Testis (tissue), 3 donors: ENCODE measurements around the gene ADRA1B. TPM values are rescaled to one million over a fixed set of nuclear protein-coding genes. Genes with fewer than 3 reads are reported as not detected.

Experiments used
- DNase-seq: peaks from one replicate; pipeline ENCODE4 v3.0.0-alpha.2; 2019
- H3K27ac ChIP-seq, 2 donors: fragments of 200-600 bp; sonication (generic); one replicate each; pipeline ENCODE4 v1.5.1; 2019
- H3K27me3 ChIP-seq: fragments of 200-600 bp; sonication (generic); one replicate; pipeline ENCODE4 v1.5.1; 2019
- H3K36me3 ChIP-seq: fragments of 200-600 bp; sonication (generic); one replicate; pipeline ENCODE4 v1.5.1; 2017; ENCODE audit warnings: low read depth; ENCODE audit errors: missing control alignments
- H3K4me1 ChIP-seq: fragments of 200-600 bp; sonication (generic); one replicate; pipeline ENCODE4 v1.5.1; 2019
- H3K4me3 ChIP-seq, 2 donors: fragments of 200-600 bp; sonication (generic); one replicate each; pipeline ENCODE4 v1.5.1; 2017 to 2019
- H3K9me3 ChIP-seq: fragments of 200-600 bp; sonication (generic); one replicate; pipeline ENCODE4 v1.5.1; 2017
- POLR2A ChIP-seq: fragments of 450-650 bp; IDR thresholded peaks from one replicate; pipeline ENCODE4 v1.6.1; 2017; ENCODE audit warnings: antibody characterized with exemption, mild to moderate bottlenecking, moderate library complexity
- WGBS, 2 donors: methylation state at CpG; one replicate each; pipeline ENCODE4 v1.1.5; 2018; 5-methylcytosine and 5-hydroxymethylcytosine counted together
- intact Hi-C: fragments of 100-400 bp; cut with DNase I; formaldehyde crosslinking; loops from one replicate; pipeline ENCODE4 v1.15.1; 2023; ENCODE audit warnings: low total_unique reads
- polyA plus RNA-seq: library from polyadenylated mRNA; stranded (reverse); fragments of 350-450 nt; fragmentation: Illumina TruSeq; extraction: RNeasy Lipid Tissue Mini Kit (QIAGEN cat#74804); gene quantifications from one replicate; pipeline ENCODE4 v1.2.3, GENCODE V29; 2014; ENCODE audit warnings: low read depth, low replicate concordance; ENCODE audit not compliant: insufficient read depth
- total RNA-seq, 2 donors: library from RNA; depleted of rRNA; stranded (reverse); fragments of >200 nt; gene quantifications; one replicate each; pipeline ENCODE4 v1.2.3, GENCODE V29; 2016
- TF ChIP-seq, protein P1 (sequence below), 3 experiments: fragments of 450-650 bp in 2 of 3; fragments of 200-600 bp in 1 of 3; sonication (generic) in 1 of 3; IDR thresholded peaks; one replicate each; pipeline ENCODE4 v1.5.1; 2016 to 2019; ENCODE audit warnings: antibody characterized with exemption in 3 of 3, mild to moderate bottlenecking in 2 of 3, moderate library complexity in 1 of 3

ADRA1B gene
- total and polyA plus RNA-seq, 3 donors from 2014 or later: 0.93 to 1.2 (median 1.1) TPM

- H3K4me1 ChIP-seq: peaks cover 4% of the 10 kb centered on the region
- no peak for DNase-seq
- TF ChIP-seq POLR2A: no peak
- TF ChIP-seq, protein P1, sequence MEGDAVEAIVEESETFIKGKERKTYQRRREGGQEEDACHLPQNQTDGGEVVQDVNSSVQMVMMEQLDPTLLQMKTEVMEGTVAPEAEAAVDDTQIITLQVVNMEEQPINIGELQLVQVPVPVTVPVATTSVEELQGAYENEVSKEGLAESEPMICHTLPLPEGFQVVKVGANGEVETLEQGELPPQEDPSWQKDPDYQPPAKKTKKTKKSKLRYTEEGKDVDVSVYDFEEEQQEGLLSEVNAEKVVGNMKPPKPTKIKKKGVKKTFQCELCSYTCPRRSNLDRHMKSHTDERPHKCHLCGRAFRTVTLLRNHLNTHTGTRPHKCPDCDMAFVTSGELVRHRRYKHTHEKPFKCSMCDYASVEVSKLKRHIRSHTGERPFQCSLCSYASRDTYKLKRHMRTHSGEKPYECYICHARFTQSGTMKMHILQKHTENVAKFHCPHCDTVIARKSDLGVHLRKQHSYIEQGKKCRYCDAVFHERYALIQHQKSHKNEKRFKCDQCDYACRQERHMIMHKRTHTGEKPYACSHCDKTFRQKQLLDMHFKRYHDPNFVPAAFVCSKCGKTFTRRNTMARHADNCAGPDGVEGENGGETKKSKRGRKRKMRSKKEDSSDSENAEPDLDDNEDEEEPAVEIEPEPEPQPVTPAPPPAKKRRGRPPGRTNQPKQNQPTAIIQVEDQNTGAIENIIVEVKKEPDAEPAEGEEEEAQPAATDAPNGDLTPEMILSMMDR (IDR thresholded peaks at IDR 0.05): no peak
- H3K36me3 ChIP-seq: no peaks in the 10 kb centered on the region
- no peaks in the 10 kb centered on the region for H3K9me3 ChIP-seq
- 90% methylated on average over 1 of the region's 1 CpG for WGBS, 2 donors
- intact Hi-C loops: no loop called here
- H3K4me3 ChIP-seq: no peak overlapping the region
- H3K27me3 ChIP-seq: no peaks in the 10 kb centered on the region
- H3K27ac ChIP-seq: no peak overlapping the region
These were observed 13.2 kb upstream of the ADRA1B start for GRCh38 chr5:159903131-159903530.

- Histone ChIP-seq H3K4me3 (no peak overlapping the region), H3K27ac (no peak overlapping the region), H3K9me3 (no peaks in the 10 kb centered on the region), H3K27me3 (no peaks in the 10 kb centered on the region), H3K4me1 (peaks cover 4% of the 10 kb centered on the region), H3K36me3 (no peaks in the 10 kb centered on the region)
- 54% methylated on average over 1 of the region's 1 CpG for WGBS, 2 donors
- DNase-seq: no peak
- intact Hi-C loops: no loop called here
- TF ChIP-seq POLR2A: no peak
- TF ChIP-seq, protein P1 (IDR thresholded peaks at IDR 0.05): no peak
These were observed 11.4 kb upstream of the ADRA1B start for GRCh38 chr5:159904874-159905273.

GRCh38 chr5:159905496-159905895, 10.8 kb upstream of the ADRA1B start:
- peaks cover 4% of the 10 kb centered on the region for H3K4me1 ChIP-seq
- intact Hi-C loops: no loop called here
- no peaks in the 10 kb centered on the region for H3K9me3 ChIP-seq
- no peak for DNase-seq
- H3K4me3 ChIP-seq: no peak overlapping the region
- TF ChIP-seq POLR2A: no peak
- TF ChIP-seq, protein P1 (IDR thresholded peaks at IDR 0.05): no peak
- H3K36me3 ChIP-seq: no peaks in the 10 kb centered on the region
- H3K27me3 ChIP-seq: no peaks in the 10 kb centered on the region
- no peak overlapping the region for H3K27ac ChIP-seq

GRCh38 chr5:159906463-159906862, 9.8 kb upstream of the ADRA1B start:
- TF ChIP-seq POLR2A: no peak
- TF ChIP-seq, protein P1 (IDR thresholded peaks at IDR 0.05): no peak
- no peaks in the 10 kb centered on the region for H3K36me3 ChIP-seq

DNA sequence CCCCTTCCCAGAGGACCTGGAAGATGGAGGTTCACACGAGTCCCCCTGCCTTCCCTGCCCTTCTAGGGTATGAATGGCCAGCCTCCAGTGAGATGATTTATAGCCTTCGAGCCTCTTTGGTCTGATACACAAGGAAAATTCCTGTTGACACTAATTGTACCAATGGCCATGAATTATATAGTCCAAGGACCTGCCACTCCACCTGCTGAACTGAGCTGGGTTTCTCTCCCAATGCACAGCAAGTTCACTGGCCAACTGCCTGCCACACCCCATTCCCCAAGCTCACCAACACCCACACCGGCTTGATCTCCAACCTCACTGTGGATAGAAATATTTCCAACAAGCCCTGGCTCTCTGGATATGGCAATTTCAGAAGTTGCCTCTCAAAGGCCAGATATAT, 9.3 kb upstream of the ADRA1B start:
- no peak for DNase-seq
- H3K27ac ChIP-seq: no peak overlapping the region
- no peak overlapping the region for H3K4me3 ChIP-seq
- 79 to 81% methylated on average over 3 of the region's 3 CpGs for WGBS, 2 donors
- no peaks in the 10 kb centered on the region for H3K9me3 ChIP-seq
- TF ChIP-seq, protein P1 (IDR thresholded peaks at IDR 0.05): no peak
- TF ChIP-seq POLR2A: no peak
- intact Hi-C loops: no loop called here
- H3K4me1 ChIP-seq: peaks cover 4% of the 10 kb centered on the region
- no peaks in the 10 kb centered on the region for H3K36me3 ChIP-seq
- no peaks in the 10 kb centered on the region for H3K27me3 ChIP-seq

More at GRCh38 chr5:159906463-159906862, 9.8 kb upstream of the ADRA1B start:
- H3K4me3 ChIP-seq: no peak overlapping the region
- no peaks in the 10 kb centered on the region for H3K9me3 ChIP-seq
- 92 to 95% methylated on average over 2 of the region's 2 CpGs for WGBS, 2 donors
- H3K27me3 ChIP-seq: no peaks in the 10 kb centered on the region
- intact Hi-C loops: no loop called here
- DNase-seq: no peak
- H3K27ac ChIP-seq: no peak overlapping the region
- H3K4me1 ChIP-seq: peaks cover 4% of the 10 kb centered on the region
